ENCODE results near the gene RBP4.

DNA sequence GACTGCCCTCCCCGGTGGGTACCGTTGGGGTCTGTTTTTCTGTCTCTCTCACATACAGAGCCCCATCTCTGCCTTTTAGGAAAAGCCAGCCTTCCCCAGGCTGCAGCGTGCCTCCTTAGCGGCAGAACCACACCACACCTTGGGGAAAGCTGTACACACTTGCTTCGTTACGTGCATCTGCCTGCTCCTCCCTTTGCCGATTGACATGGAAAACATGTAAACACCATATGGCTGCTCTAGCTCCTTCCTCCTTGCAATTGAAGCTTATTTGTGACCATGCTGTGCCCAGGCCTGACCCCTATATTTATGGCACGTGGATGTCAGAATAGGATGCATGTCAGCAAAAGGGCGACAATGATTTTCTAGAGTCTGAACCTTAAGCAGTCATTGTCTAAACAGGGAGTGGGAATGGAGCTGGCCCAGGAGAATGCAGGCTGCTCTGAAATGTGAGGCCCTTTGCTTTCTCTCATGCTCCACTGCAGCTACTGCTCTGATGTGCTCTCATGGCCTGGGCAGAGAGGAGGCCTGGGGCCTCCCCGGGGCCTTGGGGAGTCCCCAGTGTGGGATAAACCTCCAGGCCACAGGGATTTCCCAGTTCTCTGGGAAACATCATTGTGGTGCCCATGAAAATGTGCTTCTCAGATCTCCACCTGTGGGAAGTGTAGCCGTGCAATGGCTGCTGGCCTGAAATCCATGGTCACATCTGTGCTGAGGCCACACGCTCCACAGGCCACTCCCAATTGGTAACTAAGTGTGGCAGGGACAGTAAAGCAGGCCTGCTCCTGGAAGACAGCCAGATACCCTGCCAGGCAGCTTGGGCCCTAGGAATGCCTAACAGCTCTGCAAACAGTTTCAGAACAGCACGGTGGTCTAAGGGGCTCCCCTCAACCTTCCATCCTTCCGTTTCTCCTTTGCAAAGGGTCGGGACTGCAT is 29.9 kb upstream of the RBP4 start:
- TF ChIP-seq, protein P1, sequence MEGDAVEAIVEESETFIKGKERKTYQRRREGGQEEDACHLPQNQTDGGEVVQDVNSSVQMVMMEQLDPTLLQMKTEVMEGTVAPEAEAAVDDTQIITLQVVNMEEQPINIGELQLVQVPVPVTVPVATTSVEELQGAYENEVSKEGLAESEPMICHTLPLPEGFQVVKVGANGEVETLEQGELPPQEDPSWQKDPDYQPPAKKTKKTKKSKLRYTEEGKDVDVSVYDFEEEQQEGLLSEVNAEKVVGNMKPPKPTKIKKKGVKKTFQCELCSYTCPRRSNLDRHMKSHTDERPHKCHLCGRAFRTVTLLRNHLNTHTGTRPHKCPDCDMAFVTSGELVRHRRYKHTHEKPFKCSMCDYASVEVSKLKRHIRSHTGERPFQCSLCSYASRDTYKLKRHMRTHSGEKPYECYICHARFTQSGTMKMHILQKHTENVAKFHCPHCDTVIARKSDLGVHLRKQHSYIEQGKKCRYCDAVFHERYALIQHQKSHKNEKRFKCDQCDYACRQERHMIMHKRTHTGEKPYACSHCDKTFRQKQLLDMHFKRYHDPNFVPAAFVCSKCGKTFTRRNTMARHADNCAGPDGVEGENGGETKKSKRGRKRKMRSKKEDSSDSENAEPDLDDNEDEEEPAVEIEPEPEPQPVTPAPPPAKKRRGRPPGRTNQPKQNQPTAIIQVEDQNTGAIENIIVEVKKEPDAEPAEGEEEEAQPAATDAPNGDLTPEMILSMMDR (IDR thresholded peaks at IDR 0.05; ENCODE audit: low read depth, low read length), result no peak
- no peak for TF ChIP-seq MYC (IDR thresholded peaks at IDR 0.05; ENCODE audit: low read depth, low read length)
- no peak for TF ChIP-seq POLR2A (IDR thresholded peaks at IDR 0.05; ENCODE audit: extremely low read depth, insufficient read length)
